Hepatocyte (in vitro differentiated cells): ENCODE results near the gene CRYBA1.

ENCODE experiments used
- CTCF ChIP-seq: fragments of 200-600 bp; sonication (generic); IDR thresholded peaks from 2 replicates; pipeline ENCODE4 v1.5.1; 2016; ENCODE audit warnings: antibody characterized with exemption, mild to moderate bottlenecking; ENCODE audit not compliant: poor library complexity
- EZH2 ChIP-seq: fragments of 200-600 bp; sonication (generic); IDR thresholded peaks from 2 replicates; pipeline ENCODE4 v1.6.1; 2016; ENCODE audit warnings: antibody characterized with exemption, mild to moderate bottlenecking, borderline replicate concordance

DNA sequence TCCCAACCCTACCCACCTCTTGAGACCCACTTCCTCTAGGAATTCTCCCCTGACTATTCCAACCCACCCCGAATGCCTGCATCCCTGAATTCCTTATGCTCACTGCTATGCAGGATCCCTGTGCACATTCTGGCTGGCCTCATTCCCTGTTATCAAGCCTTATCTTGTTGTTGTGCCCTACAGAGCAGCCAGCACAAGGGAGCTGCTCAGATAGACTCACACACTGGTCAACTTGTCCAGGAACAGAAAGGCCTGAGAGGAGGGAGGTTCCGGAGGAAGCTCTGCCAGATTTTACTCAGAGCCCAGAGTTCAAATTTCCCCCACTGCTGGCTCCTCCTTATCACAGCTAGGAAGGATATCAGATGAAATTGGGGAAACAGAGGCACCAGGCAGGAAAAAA lies 41.6 kb upstream of the CRYBA1 start:
- TF ChIP-seq CTCF (no peak), EZH2 (no peak)
